Gastrocnemius medialis (tissue), 4 donors: ENCODE results near the gene RMDN3.

ENCODE experiments used
- POLR2A ChIP-seq, 2 donors: fragments of 450-650 bp; IDR thresholded peaks; one replicate each; pipeline ENCODE4 v1.6.1; 2017; ENCODE audit warnings: antibody characterized with exemption in 2 of 2, mild to moderate bottlenecking in 2 of 2, moderate library complexity in 2 of 2
- TF ChIP-seq, protein P1 (sequence below), 5 experiments: fragments of 450-650 bp in 3 of 5; fragments of 200-600 bp in 2 of 5; sonication (generic) in 2 of 5; IDR thresholded peaks in 4 of 5; conservative IDR thresholded peaks in 1 of 5; 1 replicate in 4 of 5; 2 replicates in 1 of 5; pipeline ENCODE4 v1.5.1; 2016 to 2019; ENCODE audit warnings: antibody characterized with exemption in 5 of 5, mild to moderate bottlenecking in 3 of 5, moderate library complexity in 3 of 5

DNA sequence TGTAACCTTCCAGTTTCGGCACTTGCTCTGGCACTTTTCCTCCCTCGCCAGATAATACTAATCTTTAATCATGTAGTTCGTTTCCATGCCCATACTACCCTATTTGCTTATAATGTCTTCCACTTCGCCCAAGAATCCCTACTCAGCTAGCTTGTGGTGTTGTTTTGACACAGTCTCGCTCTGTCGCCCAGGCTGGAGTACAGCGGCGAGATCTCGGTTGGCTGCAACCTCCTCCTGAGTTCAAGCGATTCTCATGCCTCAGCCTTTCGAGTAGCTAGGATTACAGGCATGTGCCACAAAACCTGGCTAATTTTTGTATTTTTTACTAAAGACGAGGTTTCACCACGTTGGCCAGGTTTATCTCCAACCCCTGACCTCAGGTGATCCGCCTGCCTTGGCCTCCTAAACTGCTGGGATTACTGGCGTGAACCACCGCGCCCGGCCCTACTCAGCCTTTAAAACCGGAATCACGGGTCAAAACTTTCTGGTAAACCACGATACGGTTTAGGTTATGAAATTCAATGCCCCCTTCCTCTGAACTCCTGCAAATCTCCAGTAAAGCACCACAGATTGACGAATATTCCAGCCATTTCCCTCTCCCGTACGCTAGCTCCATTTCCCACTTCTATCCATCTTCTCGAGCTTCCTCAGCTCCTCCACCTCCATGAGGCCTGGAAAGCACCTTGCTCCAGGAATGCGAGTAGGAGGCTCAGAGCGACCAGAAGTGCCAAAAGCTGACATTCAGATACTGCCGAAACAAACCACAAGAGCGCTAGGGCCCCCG, 61.0 kb downstream of the RMDN3 start:
- TF ChIP-seq POLR2A (IDR thresholded peaks at IDR 0.05): no peak
- TF ChIP-seq, protein P1, sequence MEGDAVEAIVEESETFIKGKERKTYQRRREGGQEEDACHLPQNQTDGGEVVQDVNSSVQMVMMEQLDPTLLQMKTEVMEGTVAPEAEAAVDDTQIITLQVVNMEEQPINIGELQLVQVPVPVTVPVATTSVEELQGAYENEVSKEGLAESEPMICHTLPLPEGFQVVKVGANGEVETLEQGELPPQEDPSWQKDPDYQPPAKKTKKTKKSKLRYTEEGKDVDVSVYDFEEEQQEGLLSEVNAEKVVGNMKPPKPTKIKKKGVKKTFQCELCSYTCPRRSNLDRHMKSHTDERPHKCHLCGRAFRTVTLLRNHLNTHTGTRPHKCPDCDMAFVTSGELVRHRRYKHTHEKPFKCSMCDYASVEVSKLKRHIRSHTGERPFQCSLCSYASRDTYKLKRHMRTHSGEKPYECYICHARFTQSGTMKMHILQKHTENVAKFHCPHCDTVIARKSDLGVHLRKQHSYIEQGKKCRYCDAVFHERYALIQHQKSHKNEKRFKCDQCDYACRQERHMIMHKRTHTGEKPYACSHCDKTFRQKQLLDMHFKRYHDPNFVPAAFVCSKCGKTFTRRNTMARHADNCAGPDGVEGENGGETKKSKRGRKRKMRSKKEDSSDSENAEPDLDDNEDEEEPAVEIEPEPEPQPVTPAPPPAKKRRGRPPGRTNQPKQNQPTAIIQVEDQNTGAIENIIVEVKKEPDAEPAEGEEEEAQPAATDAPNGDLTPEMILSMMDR (IDR thresholded peaks at IDR 0.05 in 4 of 5, conservative IDR thresholded peaks at IDR 0.05 in 1 of 5): no peak
